ENCODE measurements around the gene CDCA8.
A peak's percentile ranks its signal among the peaks of the same experiment; 100 is the strongest.

CDCA8 gene

DNA sequence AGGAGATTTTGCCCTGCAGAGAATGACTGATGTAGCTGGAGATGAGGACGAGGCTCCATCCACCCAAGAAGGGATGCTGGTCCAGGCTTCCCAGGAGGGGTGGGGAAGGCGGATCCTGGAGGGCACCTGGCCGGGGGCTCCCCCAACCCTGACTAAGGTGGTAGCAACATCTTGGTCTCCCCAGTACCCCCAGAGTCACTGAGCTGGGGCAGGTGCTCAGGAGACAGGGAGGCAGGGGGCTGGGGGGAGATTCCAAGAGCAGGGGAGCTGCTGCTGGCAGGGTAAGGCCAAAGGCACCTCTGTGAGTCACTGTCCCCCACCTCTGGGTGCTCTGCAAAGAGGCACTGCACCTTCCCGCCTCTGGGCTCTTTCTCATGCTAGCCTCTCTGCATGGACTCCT lies 24.0 kb downstream of the CDCA8 start:
- DNase-seq (ENCODE audit: low spot score) (no peak), ATAC-seq (ENCODE audit: low read depth) (no peak)
- H3K27ac ChIP-seq (ENCODE audit: poor library complexity, severe bottlenecking): no peak overlapping the region

DNA sequence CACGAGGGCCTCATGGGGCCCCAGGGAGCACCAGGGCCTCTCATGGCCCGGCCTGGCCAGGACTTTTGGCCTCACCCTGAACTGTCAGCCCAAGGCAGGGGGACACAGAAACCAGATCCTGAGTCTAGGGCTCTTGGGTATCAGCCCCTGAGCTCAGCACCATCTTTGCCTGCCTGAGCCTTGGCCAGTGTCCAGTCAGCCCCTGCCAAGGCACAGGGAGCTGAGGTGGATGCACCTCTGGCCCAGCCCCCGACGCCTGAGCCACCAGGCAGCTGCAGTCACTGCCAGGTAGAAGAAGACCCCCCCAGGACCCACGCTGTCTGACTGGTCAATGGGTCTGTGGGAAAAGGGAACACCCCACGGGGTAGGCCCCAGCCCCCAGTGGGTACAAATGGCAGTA lies 25.3 kb downstream of the CDCA8 start:
- TF ChIP-seq CTCF (IDR thresholded peaks at IDR 0.05; ENCODE audit: poor library complexity, severe bottlenecking): no peak
- no peaks in the 10 kb centered on the region for H3K36me3 ChIP-seq (ENCODE audit: low read depth)

More for the DNA sequence above, 24.0 kb downstream of the CDCA8 start:
- Histone ChIP-seq H3K36me3 (ENCODE audit: low read depth) (no peaks in the 10 kb centered on the region), H3K4me3 (ENCODE audit: severe bottlenecking) (no peak overlapping the region), H3K4me1 (ENCODE audit: insufficient read depth, poor library complexity, severe bottlenecking) (peaks cover 14% of the 10 kb centered on the region), H3K27me3 (ENCODE audit: insufficient read depth, poor library complexity, severe bottlenecking) (no peaks in the 10 kb centered on the region), H3K9me3 (ENCODE audit: severe bottlenecking) (no peaks in the 10 kb centered on the region)
- no peak for TF ChIP-seq CTCF (IDR thresholded peaks at IDR 0.05; ENCODE audit: poor library complexity, severe bottlenecking)

GRCh38 chr1:37718181-37718900 lies 26.0 kb downstream of the CDCA8 start:
- DNase-seq (ENCODE audit: low spot score) (no peak), ATAC-seq (ENCODE audit: low read depth) (no peak)
- Histone ChIP-seq H3K9me3 (ENCODE audit: severe bottlenecking) (no peaks in the 10 kb centered on the region), H3K36me3 (ENCODE audit: low read depth) (no peaks in the 10 kb centered on the region), H3K27me3 (ENCODE audit: insufficient read depth, poor library complexity, severe bottlenecking) (no peaks in the 10 kb centered on the region), H3K4me3 (ENCODE audit: severe bottlenecking) (no peak overlapping the region), H3K4me1 (ENCODE audit: insufficient read depth, poor library complexity, severe bottlenecking) (peaks cover 14% of the 10 kb centered on the region), H3K27ac (ENCODE audit: poor library complexity, severe bottlenecking) (no peak overlapping the region)
- no peak for TF ChIP-seq CTCF (IDR thresholded peaks at IDR 0.05; ENCODE audit: poor library complexity, severe bottlenecking)

More for the DNA sequence above, 25.3 kb downstream of the CDCA8 start:
- DNase-seq (ENCODE audit: low spot score) (no peak), ATAC-seq (ENCODE audit: low read depth) (no peak)
- Histone ChIP-seq H3K4me1 (ENCODE audit: insufficient read depth, poor library complexity, severe bottlenecking) (peaks cover 14% of the 10 kb centered on the region), H3K27me3 (ENCODE audit: insufficient read depth, poor library complexity, severe bottlenecking) (no peaks in the 10 kb centered on the region), H3K9me3 (ENCODE audit: severe bottlenecking) (no peaks in the 10 kb centered on the region), H3K27ac (ENCODE audit: poor library complexity, severe bottlenecking) (no peak overlapping the region), H3K4me3 (ENCODE audit: severe bottlenecking) (no peak overlapping the region)

- Histone ChIP-seq H3K9me3 (ENCODE audit: severe bottlenecking) (no peaks in the 10 kb centered on the region), H3K27ac (ENCODE audit: poor library complexity, severe bottlenecking) (no peak overlapping the region), H3K27me3 (ENCODE audit: insufficient read depth, poor library complexity, severe bottlenecking) (no peaks in the 10 kb centered on the region), H3K4me3 (ENCODE audit: severe bottlenecking) (no peak overlapping the region), H3K36me3 (ENCODE audit: low read depth) (no peaks in the 10 kb centered on the region), H3K4me1 (ENCODE audit: insufficient read depth, poor library complexity, severe bottlenecking) (peaks cover 14% of the 10 kb centered on the region)
- no peak for DNase-seq (ENCODE audit: low spot score)
- no peak for TF ChIP-seq CTCF (IDR thresholded peaks at IDR 0.05; ENCODE audit: poor library complexity, severe bottlenecking)
- ATAC-seq (ENCODE audit: low read depth): peak; percentile 95
Observed at GRCh38 chr1:37718901-37719571, 26.7 kb downstream of the CDCA8 start.
